Natural killer cell (primary cell): ENCODE data around the gene BBLN. TPM values are rescaled to one million over a fixed set of nuclear protein-coding genes. Genes with fewer than 3 reads are reported as not detected.

ENCODE experiments used
- ATAC-seq, 3 donors: fragments of 150-1000 bp in 2 of 3; fragments of 200-7000 bp in 1 of 3; cut with Tn5 transposase; 1 replicate in 1 of 3; 2 replicates in 2 of 3; pipeline ENCODE4 v1.10.0; 2021; ENCODE audit warnings: mild to moderate bottlenecking in 2 of 3, moderate library complexity in 2 of 3
- DNase-seq, 2 donors: peaks; one replicate each; pipeline versions ENCODE4 v3.0.0 to v3.0.0-alpha.2; 2013 to 2021; ENCODE audit warnings: mixed read lengths in 1 of 2
- H3K27ac ChIP-seq: one replicate; pipeline ENCODE4 v1.5.1; 2013; ENCODE audit warnings: mild to moderate bottlenecking, low read length
- H3K27me3 ChIP-seq: one replicate; pipeline ENCODE4 v1.6.1; 2013; ENCODE audit warnings: low read length; ENCODE audit not compliant: control insufficient read depth, insufficient read depth
- H3K36me3 ChIP-seq: one replicate; pipeline ENCODE4 v1.6.1; 2013; ENCODE audit warnings: low read length; ENCODE audit not compliant: control insufficient read depth, insufficient read depth
- H3K4me1 ChIP-seq: one replicate; pipeline ENCODE4 v1.6.1; 2013; ENCODE audit warnings: low read length; ENCODE audit not compliant: control insufficient read depth, insufficient read depth
- H3K4me3 ChIP-seq: one replicate; pipeline ENCODE4 v1.5.1; 2013; ENCODE audit warnings: low read length
- H3K9me3 ChIP-seq: one replicate; pipeline ENCODE4 v1.6.1; 2013; ENCODE audit warnings: low read length; ENCODE audit not compliant: control insufficient read depth, insufficient read depth
- H3K27ac Mint-ChIP-seq, 2 donors: one replicate each; pipeline ENCODE4 v1.8.0; 2022; ENCODE audit warnings: mild to moderate bottlenecking in 2 of 2, mixed read lengths in 2 of 2, moderate library complexity in 1 of 2
- H3K27me3 Mint-ChIP-seq, 2 donors: one replicate each; pipeline ENCODE4 v1.8.0; 2022; ENCODE audit warnings: low read depth in 2 of 2, mixed read lengths in 2 of 2
- H3K36me3 Mint-ChIP-seq: one replicate; pipeline ENCODE4 v1.8.0; 2022; ENCODE audit warnings: mixed read lengths
- H3K4me1 Mint-ChIP-seq, 2 donors: one replicate each; pipeline ENCODE4 v1.8.0; 2022; ENCODE audit warnings: mixed read lengths in 2 of 2
- H3K4me3 Mint-ChIP-seq: one replicate; pipeline ENCODE4 v1.8.0; 2022; ENCODE audit warnings: mild to moderate bottlenecking, moderate library complexity, mixed read lengths
- H3K9me3 Mint-ChIP-seq, 2 donors: one replicate each; pipeline ENCODE4 v1.8.0; 2022; ENCODE audit warnings: mixed read lengths in 2 of 2
- CTCF ChIP-seq: fragments of 200-600 bp; IDR thresholded peaks from one replicate; pipeline ENCODE4 v1.8.0; 2022; ENCODE audit warnings: antibody characterized with exemption
- WGBS: methylation state at CpG from one replicate; pipeline ENCODE4 v1.1.7; 2013; ENCODE audit warnings: missing lambda C conversion rate; ENCODE audit not compliant: insufficient coverage; 5-methylcytosine and 5-hydroxymethylcytosine counted together
- intact Hi-C: fragments of 100-400 bp; cut with micrococcal nuclease; formaldehyde crosslinking; loops from one replicate; pipeline ENCODE4 v1.14.2; 2022
- total RNA-seq, 4 donors: library from RNA; stranded (reverse); fragments of 120-200 nt in 1 of 4; gene quantifications; one replicate each; pipeline versions ENCODE4 v1.2.3 to v1.2.4, GENCODE V29; 2013 to 2022

The BBLN gene
- total RNA-seq, 3 donors from 2014 or later (not counting 1 experiment from before 2014, with no cell fraction given) = 61.8 to 74.0 (median 69.3) TPM

- no peaks in the 10 kb centered on the region for H3K27me3 ChIP-seq
- no peaks in the 10 kb centered on the region for H3K36me3 Mint-ChIP-seq
- no peaks in the 10 kb centered on the region for H3K4me1 ChIP-seq
- ATAC-seq = no peak
- H3K9me3 ChIP-seq = peaks cover 2% of the 10 kb centered on the region
- intact Hi-C loops = no loop called here
- H3K36me3 ChIP-seq = peaks cover 54% of the 10 kb centered on the region
- no peaks in the 10 kb centered on the region for H3K9me3 Mint-ChIP-seq
- TF ChIP-seq CTCF = no peak
- no peak for DNase-seq
- H3K4me3 ChIP-seq = no peak overlapping the region
- WGBS = 92% methylated on average over 4 of the region's 4 CpGs
- no peak overlapping the region for H3K27ac Mint-ChIP-seq
- no peak overlapping the region for H3K4me3 Mint-ChIP-seq
- H3K4me1 Mint-ChIP-seq = no peaks in the 10 kb centered on the region
- H3K27ac ChIP-seq = no peak overlapping the region
- H3K27me3 Mint-ChIP-seq = no peaks in the 10 kb centered on the region
These were observed 14.0 kb downstream of the BBLN start for GRCh38 chr9:128174062-128174461.

DNA sequence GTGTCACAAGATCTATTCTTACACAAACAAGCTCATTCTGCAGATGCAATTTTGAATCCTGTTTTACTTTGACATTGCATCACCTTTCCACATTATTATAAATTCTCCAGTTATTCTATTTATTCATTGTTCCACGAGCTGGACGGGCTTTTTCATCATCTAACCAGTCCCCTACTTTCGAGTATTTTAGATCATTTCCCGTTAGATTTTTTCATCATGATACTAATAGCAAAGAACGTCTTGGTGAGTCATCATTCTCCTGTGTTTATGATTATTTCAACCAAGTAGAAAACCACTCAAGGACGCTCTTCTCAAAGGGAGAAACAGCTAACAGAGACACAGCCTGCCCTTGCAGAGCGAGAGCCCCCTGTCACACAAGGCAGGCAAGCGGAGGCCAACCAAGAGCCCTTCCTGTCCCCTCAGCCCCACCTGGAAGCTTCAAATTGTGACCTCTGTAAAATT is 15.1 kb downstream of the BBLN start:
- Mint-ChIP-seq H3K27ac (no peak overlapping the region), H3K4me3 (no peak overlapping the region), H3K36me3 (no peaks in the 10 kb centered on the region), H3K27me3 (no peaks in the 10 kb centered on the region), H3K9me3 (no peaks in the 10 kb centered on the region), H3K4me1 (no peaks in the 10 kb centered on the region)
- DNase-seq (no peak), ATAC-seq (no peak)
- 70% methylated on average over 8 of the region's 8 CpGs for WGBS
- intact Hi-C loops = no loop called here
- TF ChIP-seq CTCF = no peak
- H3K36me3 ChIP-seq = peaks cover 52% of the 10 kb centered on the region
- no peaks in the 10 kb centered on the region for H3K27me3 ChIP-seq
- H3K27ac ChIP-seq = no peak overlapping the region
- no peak overlapping the region for H3K4me3 ChIP-seq
- peaks cover 5% of the 10 kb centered on the region for H3K9me3 ChIP-seq
- no peaks in the 10 kb centered on the region for H3K4me1 ChIP-seq

GRCh38 chr9:128175726-128176125 is 15.7 kb downstream of the BBLN start:
- 98% methylated on average over 2 of the region's 2 CpGs for WGBS
- DNase-seq (no peak), ATAC-seq (no peak)
- H3K27ac Mint-ChIP-seq = no peak overlapping the region
- no peaks in the 10 kb centered on the region for H3K4me1 Mint-ChIP-seq
- no peak overlapping the region for H3K4me3 Mint-ChIP-seq
- no peak for TF ChIP-seq CTCF
- H3K27me3 ChIP-seq = no peaks in the 10 kb centered on the region
- peaks cover 55% of the 10 kb centered on the region for H3K36me3 ChIP-seq
- no peak overlapping the region for H3K27ac ChIP-seq
- no peaks in the 10 kb centered on the region for H3K36me3 Mint-ChIP-seq
- H3K4me1 ChIP-seq = no peaks in the 10 kb centered on the region
- H3K9me3 Mint-ChIP-seq = no peaks in the 10 kb centered on the region
- no peaks in the 10 kb centered on the region for H3K27me3 Mint-ChIP-seq
- peaks cover 5% of the 10 kb centered on the region for H3K9me3 ChIP-seq
- no peak overlapping the region for H3K4me3 ChIP-seq
- intact Hi-C loops = no loop called here

DNA sequence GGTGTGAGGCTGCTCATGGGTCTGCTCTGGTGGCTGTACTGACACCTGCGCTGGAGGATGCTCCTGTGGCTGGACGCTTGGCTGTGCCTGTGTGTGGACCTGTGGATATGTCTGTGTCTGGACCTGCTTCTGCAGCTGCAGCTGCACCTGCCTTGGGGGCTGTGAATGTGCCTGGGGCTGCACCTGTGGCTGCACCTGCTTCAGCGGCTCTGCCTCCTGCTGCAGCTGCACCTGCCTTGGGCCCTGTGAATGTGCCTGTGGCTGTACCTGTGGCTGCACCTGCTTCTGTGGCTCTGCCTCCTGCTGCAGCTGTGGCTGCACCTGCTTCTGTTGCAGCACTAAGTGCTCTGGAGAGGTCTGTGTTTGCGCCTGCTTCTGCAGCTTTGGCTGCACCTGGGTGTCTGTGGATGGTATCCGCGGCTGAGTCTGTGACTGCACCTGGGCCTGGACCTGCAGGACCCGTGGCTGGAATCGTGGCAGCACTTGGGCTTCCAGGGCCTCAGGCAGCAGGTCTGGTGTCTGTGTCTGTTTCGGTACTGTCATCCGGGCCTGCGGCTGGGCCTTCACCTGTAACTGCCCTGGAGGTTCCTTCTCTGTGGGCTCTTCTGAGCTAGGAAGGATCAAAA is 18.9 kb downstream of the BBLN start:
- no peak overlapping the region for H3K27ac Mint-ChIP-seq
- H3K36me3 Mint-ChIP-seq = no peaks in the 10 kb centered on the region
- no peaks in the 10 kb centered on the region for H3K27me3 Mint-ChIP-seq

More for the DNA sequence above, 18.9 kb downstream of the BBLN start:
- Histone ChIP-seq H3K36me3 (peaks cover 71% of the 10 kb centered on the region), H3K27me3 (no peaks in the 10 kb centered on the region), H3K4me3 (no peak overlapping the region), H3K4me1 (no peaks in the 10 kb centered on the region), H3K9me3 (peaks cover 5% of the 10 kb centered on the region), H3K27ac (no peak overlapping the region)
- H3K9me3 Mint-ChIP-seq = no peaks in the 10 kb centered on the region
- no peak for DNase-seq
- no peak overlapping the region for H3K4me3 Mint-ChIP-seq
- TF ChIP-seq CTCF = no peak
- intact Hi-C loops = no loop called here
- H3K4me1 Mint-ChIP-seq = peaks cover 0 to 4% of the 10 kb centered on the region in 2 donors
- 99% methylated on average over 11 of the region's 11 CpGs for WGBS
- no peak for ATAC-seq
